ENCODE data around the gene PRR18. TPM values are rescaled to one million over a fixed set of nuclear protein-coding genes. Genes with fewer than 3 reads are reported as not detected.

Gene PRR18
- total RNA-seq, 1 donor from 2014 or later: under 0.01 TPM

GRCh38 chr6:166309977-166310376 lies 1.8 kb upstream of the PRR18 start:
- no peaks in the 10 kb centered on the region for H3K36me3 ChIP-seq (ENCODE audit: control insufficient read depth, insufficient read depth, low read length)
- H3K27me3 ChIP-seq (ENCODE audit: control insufficient read depth, insufficient read depth, low read length): peaks cover 17% of the 10 kb centered on the region
- H3K4me3 ChIP-seq (ENCODE audit: low read depth, low read length): no peak overlapping the region
- TF ChIP-seq CTCF (IDR thresholded peaks at IDR 0.05; ENCODE audit: insufficient read depth, low read length, severe bottlenecking): no peak
- FAIRE-seq: no peak
- DNase-seq (ENCODE audit: low read depth): no peak

GRCh38 chr6:166308769-166309589 lies 787 bp upstream of the PRR18 start:
- TF ChIP-seq CTCF (IDR thresholded peaks at IDR 0.05; ENCODE audit: insufficient read depth, low read length, severe bottlenecking): no peak
- no peak overlapping the region for H3K4me3 ChIP-seq (ENCODE audit: low read depth, low read length)
- no peaks in the 10 kb centered on the region for H3K36me3 ChIP-seq (ENCODE audit: control insufficient read depth, insufficient read depth, low read length)
- H3K27me3 ChIP-seq (ENCODE audit: control insufficient read depth, insufficient read depth, low read length): peaks cover 17% of the 10 kb centered on the region
- no peak for FAIRE-seq
- DNase-seq (ENCODE audit: low read depth): no peak

- no peaks in the 10 kb centered on the region for H3K36me3 ChIP-seq (ENCODE audit: control insufficient read depth, insufficient read depth, low read length)
- FAIRE-seq (no peak), DNase-seq (ENCODE audit: low read depth) (no peak)
- peaks cover 17% of the 10 kb centered on the region for H3K27me3 ChIP-seq (ENCODE audit: control insufficient read depth, insufficient read depth, low read length)
- TF ChIP-seq CTCF (IDR thresholded peaks at IDR 0.05; ENCODE audit: insufficient read depth, low read length, severe bottlenecking): no peak
- H3K4me3 ChIP-seq (ENCODE audit: low read depth, low read length): peak overlapping the region; percentile 32
These were observed 835 bp downstream of the PRR18 start for GRCh38 chr6:166307082-166308032.

GRCh38 chr6:166306378-166307081 lies 1.7 kb downstream of the PRR18 start:
- H3K27me3 ChIP-seq (ENCODE audit: control insufficient read depth, insufficient read depth, low read length): peaks cover 17% of the 10 kb centered on the region
- FAIRE-seq: no peak

More at GRCh38 chr6:166306378-166307081, 1.7 kb downstream of the PRR18 start:
- Histone ChIP-seq H3K4me3 (ENCODE audit: low read depth, low read length) (no peak overlapping the region), H3K36me3 (ENCODE audit: control insufficient read depth, insufficient read depth, low read length) (no peaks in the 10 kb centered on the region)
- no peak for DNase-seq (ENCODE audit: low read depth)
- TF ChIP-seq CTCF (IDR thresholded peaks at IDR 0.05; ENCODE audit: insufficient read depth, low read length, severe bottlenecking): no peak
